Activated gamma-delta T cell treated with anti-CD3 and anti-CD28 coated beads, Interleukin-2, amount 50 U/mL, for 16 hours (primary cell): Measurements from ENCODE around the gene GPHA2.

Experiments
- DNase-seq: peaks from one replicate; pipeline ENCODE4 v3.0.0-alpha.2; 2020; ENCODE audit warnings: low read depth

GPHA2 gene

DNA sequence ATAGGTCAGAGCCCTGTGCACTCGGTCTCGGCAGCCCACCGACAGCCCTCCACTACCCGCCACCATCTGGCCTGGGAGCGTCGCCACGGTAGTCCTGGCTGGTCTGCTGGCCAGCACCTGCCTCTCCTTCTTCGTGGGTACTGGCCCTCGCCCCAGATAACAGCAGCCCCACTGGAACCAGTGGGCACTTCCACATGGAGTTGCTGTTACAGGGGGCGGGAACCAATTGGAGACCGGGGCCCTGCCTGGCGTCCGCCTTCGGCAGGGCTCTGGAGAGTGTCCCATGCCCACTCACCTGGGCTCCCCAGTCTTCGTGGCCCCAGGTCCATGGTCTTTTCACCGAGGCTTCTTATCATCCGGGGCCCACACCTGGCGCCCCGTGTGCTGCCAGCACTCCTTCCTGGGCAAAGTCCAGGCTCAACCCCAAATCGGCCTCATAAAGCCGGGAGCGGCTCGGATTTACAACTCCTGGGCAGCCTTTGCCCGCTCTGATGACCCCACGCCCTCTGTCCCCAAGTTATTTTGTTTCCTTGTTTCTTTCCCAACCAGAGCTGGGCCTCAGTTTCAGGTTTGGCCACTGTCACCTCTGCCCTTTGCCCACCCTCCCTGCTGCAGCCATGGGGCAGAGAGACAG, 44.4 kb downstream of the GPHA2 start:
- no peak for DNase-seq

DNA sequence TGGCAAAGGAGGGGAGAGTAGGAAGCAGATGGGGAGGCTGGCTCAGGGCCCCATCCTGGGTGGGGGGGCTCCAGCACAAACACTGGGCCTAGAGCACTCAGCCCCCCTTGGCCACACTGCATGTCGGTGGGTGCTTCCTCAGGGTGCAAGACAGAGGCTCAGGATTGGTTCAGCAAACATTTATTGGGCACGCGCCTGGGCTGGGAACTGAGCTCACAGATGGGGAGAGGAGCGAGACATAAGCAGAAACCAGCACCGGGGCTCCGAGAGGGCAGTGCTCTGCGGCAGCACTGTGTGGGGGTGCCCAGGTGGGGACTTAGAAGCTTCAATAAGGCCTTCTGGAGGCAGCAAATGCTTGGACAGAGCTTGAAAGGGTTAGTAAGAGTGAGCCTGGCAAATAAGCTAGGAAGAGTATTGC, 45.2 kb downstream of the GPHA2 start:
- no peak for DNase-seq

DNA sequence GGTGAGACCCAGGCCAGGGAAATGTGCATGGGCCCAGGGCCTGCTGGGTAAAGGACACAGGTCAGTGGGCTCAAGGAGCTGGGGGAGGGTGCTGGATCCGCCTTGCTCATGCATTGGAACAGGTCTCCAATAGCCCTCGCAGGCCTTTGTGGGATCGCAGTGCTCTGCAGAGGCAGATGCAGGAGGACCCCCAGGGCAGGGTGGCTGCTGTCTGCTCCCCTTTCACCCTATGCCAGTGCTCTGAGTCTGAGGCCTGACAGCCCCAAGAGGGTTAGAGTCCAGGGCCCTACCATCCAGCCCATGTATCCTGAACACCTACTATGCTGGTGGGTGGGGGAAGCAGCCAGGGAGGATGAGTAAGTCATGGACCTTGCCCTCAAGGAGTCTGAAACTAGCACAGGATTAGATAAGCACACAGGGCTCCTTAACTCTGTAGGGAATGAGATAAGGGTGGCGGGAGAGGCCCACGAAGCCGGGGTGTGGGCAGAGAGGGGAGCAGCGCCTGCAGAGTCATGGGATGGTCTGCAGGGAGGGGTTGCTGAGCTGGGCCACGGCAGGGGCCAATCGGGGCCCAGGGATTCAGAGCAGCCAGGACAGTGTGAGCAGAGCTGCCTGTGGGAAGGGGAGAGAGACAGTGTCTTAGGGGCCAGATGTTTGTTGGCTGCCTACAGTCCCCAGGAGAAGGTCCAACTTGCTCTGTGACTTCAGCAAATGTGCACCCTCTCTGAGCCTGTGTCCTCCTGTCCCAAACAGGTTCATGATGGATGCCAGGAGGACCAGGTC, 46.8 kb downstream of the GPHA2 start:
- no peak for DNase-seq

DNA sequence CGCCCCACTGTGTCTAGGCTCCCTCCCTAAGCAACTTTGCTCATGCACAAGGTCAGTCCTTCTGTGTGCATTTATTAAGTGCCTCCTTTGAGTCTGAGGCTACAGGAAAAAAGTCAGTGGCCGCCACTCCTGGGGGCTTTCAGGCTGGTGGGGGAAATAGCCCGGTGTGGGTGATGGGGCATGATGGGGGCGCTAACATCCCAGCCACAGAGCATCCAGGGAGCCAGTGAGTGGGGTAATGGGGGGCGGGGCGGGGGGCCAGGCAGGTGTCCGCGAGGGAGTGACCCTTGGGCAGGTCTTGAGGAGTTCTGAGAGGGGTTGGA, 47.3 kb downstream of the GPHA2 start:
- DNase-seq, result no peak

DNA sequence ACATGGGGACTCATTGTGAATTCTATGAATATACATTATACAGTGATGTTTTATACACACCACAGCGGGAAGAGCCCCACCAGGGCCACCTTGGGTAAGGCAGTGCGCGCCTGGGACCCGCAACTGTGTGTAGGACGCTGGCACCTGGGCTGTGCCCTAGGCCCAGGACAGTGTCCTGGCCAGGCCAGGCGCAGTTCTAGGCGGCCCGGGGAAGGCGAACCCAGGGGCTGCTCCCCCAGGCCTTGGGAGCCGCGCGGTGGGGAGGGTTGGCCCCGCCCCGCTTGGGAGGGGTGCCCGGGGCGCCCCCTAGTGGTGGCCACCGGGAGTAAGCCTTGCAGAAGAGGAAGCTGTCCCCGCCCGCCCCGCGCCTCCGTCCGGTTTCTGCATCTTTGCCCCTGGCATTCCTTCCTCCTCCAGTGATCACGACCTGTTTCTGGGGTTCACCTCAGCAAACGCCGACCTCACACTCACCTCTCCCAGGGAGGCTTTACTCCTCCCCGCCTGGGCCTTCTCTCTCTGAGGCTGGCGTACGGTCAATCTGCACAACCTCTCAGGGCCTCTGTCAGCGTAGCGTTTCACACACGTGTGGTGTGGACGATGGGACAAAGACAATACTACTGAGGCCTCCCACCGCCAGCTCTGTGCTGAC, 47.8 kb downstream of the GPHA2 start:
- peak; percentile 79 for DNase-seq

DNA sequence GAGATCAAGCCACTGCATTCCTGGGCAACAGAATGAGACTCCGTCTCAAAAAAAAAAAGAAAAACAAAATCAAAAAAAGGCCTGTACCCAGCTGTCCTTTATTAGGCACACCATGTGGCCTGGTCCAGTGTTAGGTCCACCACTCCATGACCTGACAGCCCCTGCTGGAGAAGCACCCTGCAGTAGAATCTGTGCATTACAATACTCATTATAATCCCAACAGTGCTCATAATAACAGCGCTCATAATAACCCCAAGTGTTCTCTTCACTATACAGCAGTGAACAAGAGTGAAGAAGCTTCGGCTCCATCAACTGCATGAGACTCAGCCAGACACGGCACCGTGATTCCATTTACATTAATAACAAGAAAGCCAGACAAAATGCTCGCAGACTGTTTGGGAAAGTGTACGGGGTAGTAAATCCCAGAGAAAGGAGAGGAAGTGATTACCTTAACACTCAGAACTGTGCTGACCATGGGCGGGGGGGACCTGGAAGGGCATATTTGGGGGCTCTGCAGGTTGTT, 48.4 kb downstream of the GPHA2 start:
- DNase-seq, result no peak

DNA sequence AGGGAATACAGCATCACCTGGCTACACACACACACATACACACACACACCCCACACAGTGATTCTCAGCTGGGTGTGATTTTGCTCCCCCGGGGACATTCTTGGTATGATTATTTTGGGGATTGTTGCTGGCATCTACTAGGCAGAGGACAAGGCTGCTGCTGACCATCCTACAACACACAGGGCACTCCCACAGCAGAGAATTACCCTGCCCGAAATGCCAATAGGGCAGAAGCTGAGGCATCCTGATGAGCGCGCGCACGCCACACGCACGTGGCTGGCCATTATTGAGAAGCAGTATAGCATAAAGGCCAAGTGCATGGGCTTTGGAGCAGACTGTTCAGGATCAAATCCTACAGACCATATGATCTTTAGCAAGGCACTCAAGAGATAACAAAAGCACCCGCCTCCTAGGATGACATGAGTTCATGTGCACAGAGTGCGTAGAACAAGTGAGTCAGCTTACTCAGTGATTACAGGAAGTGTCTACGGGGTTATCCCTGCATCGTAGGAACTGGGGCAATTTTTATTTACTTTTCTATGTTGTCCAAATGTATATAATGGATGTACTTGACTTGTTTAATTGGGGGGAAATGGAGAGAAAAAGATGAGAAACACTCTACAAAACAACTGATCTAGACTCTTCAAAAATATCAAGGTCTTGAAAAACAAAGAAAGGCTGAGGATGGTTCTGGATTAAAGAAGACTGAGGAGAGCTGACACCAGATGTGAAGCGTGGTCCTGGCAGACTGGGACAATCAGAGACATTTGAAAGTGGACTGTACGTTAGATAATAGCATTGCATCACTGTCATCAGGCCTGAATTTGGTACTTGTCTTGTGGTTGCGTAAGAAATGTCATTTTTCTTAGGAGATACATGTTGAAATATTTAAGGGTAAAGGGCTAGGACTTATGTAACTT, 50.1 kb downstream of the GPHA2 start:
- DNase-seq, result no peak
